Astrocyte of the spinal cord (primary cell): ENCODE results near the gene KANTR.

Experiments
- DNase-seq: peaks from one replicate; pipeline ENCODE4 v3.0.0; 2011; ENCODE audit warnings: low read depth, low spot score
- H3K4me3 ChIP-seq: 2 replicates; pipeline ENCODE4 v1.5.1; 2011; ENCODE audit warnings: low read depth, mild to moderate bottlenecking, low read length, moderate library complexity
- CTCF ChIP-seq: IDR thresholded peaks from 2 replicates; pipeline ENCODE4 v1.5.1; 2012; ENCODE audit warnings: low read depth, mild to moderate bottlenecking, low read length, inconsistent platforms
- in situ Hi-C: cut with HindIII; loops from 2 replicates; pipeline ENCODE4 v1.10.0; 2017; ENCODE audit warnings: low sequenced_read_pairs

The KANTR gene

GRCh38 chrX:53085661-53086229 is 8.2 kb upstream of the KANTR start:
- no peak for TF ChIP-seq CTCF
- DNase-seq = no peak
- H3K4me3 ChIP-seq = no peak overlapping the region
- in situ Hi-C loops = no loop called here

- DNase-seq = no peak
These were observed 7.5 kb upstream of the KANTR start for GRCh38 chrX:53086464-53086863.

GRCh38 chrX:53087388-53087831 is 6.5 kb upstream of the KANTR start:
- in situ Hi-C loops = no loop called here
- TF ChIP-seq CTCF = no peak
- H3K4me3 ChIP-seq = no peak overlapping the region
- no peak for DNase-seq

More at GRCh38 chrX:53086464-53086863, 7.5 kb upstream of the KANTR start:
- in situ Hi-C loops = no loop called here
- H3K4me3 ChIP-seq = no peak overlapping the region
- no peak for TF ChIP-seq CTCF

GRCh38 chrX:53088136-53088974 is 5.6 kb upstream of the KANTR start:
- peak; percentile 78 for DNase-seq
- in situ Hi-C loops = no loop called here
- TF ChIP-seq CTCF = no peak
- H3K4me3 ChIP-seq = peak overlapping the region; percentile 43

GRCh38 chrX:53089224-53089842 is 4.6 kb upstream of the KANTR start:
- DNase-seq = peak; percentile 65

More at GRCh38 chrX:53089224-53089842, 4.6 kb upstream of the KANTR start:
- in situ Hi-C loops = no loop called here
- peak overlapping the region; percentile 43 for H3K4me3 ChIP-seq
- TF ChIP-seq CTCF = peak; percentile 86
